DND-41 (cell line): ENCODE measurements around the gene ZFHX3.

Experiments used
- ATAC-seq: fragments of 200-7000 bp; cut with Tn5 transposase; 3 replicates; pipeline ENCODE4 v1.9.1; 2021; ENCODE audit warnings: low read depth; ENCODE audit not compliant: insufficient read depth
- DNase-seq: peaks from one replicate; pipeline ENCODE4 v3.0.0-alpha.2; 2020
- H2AFZ ChIP-seq: 2 replicates; pipeline ENCODE4 v1.6.0; 2012; ENCODE audit warnings: low read depth, low read length
- H3K27ac ChIP-seq: 2 replicates; pipeline ENCODE4 v1.5.1; 2012; ENCODE audit warnings: low read length, inconsistent platforms
- H3K27me3 ChIP-seq: fragments of 200-600 bp; sonication (generic); 2 replicates; pipeline ENCODE4 v1.6.0; 2012; ENCODE audit warnings: low read length, mild to moderate bottlenecking, inconsistent platforms; ENCODE audit not compliant: insufficient read depth, poor library complexity
- H3K36me3 ChIP-seq: 2 replicates; pipeline ENCODE4 v1.5.1; 2012; ENCODE audit warnings: low read length, inconsistent platforms; ENCODE audit not compliant: insufficient read depth
- H3K4me1 ChIP-seq: 2 replicates; pipeline ENCODE4 v1.5.1; 2012; ENCODE audit warnings: mild to moderate bottlenecking, low read length; ENCODE audit not compliant: insufficient read depth
- H3K4me2 ChIP-seq: 2 replicates; pipeline ENCODE4 v1.6.0; 2012; ENCODE audit warnings: mild to moderate bottlenecking, moderate library complexity, low read length, inconsistent platforms; ENCODE audit not compliant: insufficient read depth
- H3K4me3 ChIP-seq, 2 experiments: fragments of 200-600 bp in 1 of 2; shearing (Covaris generic) in 1 of 2; 2 replicates each; pipeline ENCODE4 v1.5.1; 2012 to 2016; ENCODE audit warnings: inconsistent platforms in 2 of 2, low read length in 2 of 2, mild to moderate bottlenecking in 2 of 2, low read depth in 1 of 2, moderate library complexity in 1 of 2
- H3K79me2 ChIP-seq: 2 replicates; pipeline ENCODE4 v1.6.0; 2012; ENCODE audit warnings: low read length, inconsistent platforms; ENCODE audit not compliant: insufficient read depth
- H3K9ac ChIP-seq: 2 replicates; pipeline ENCODE4 v1.6.0; 2012; ENCODE audit warnings: low read depth, mild to moderate bottlenecking, inconsistent platforms, low read length, moderate library complexity
- H3K9me3 ChIP-seq: 2 replicates; pipeline ENCODE4 v1.5.1; 2012; ENCODE audit warnings: low read length, moderate library complexity, mild to moderate bottlenecking, inconsistent platforms; ENCODE audit not compliant: insufficient read depth, severe bottlenecking
- H4K20me1 ChIP-seq: 2 replicates; pipeline ENCODE4 v1.6.0; 2012; ENCODE audit warnings: low read length; ENCODE audit not compliant: insufficient read depth
- EZH2 ChIP-seq: IDR thresholded peaks from 3 replicates; pipeline ENCODE4 v1.6.1; 2012; ENCODE audit warnings: borderline replicate concordance, low read depth, mild to moderate bottlenecking, moderate library complexity, low read length, inconsistent platforms; ENCODE audit not compliant: severe bottlenecking
- TF ChIP-seq, protein P1 (sequence below): IDR thresholded peaks from 2 replicates; pipeline ENCODE4 v1.5.1; 2012; ENCODE audit warnings: borderline replicate concordance, low read length, moderate library complexity, mild to moderate bottlenecking; ENCODE audit not compliant: poor library complexity, severe bottlenecking; ENCODE audit errors: extremely low read depth

The ZFHX3 gene

DNA sequence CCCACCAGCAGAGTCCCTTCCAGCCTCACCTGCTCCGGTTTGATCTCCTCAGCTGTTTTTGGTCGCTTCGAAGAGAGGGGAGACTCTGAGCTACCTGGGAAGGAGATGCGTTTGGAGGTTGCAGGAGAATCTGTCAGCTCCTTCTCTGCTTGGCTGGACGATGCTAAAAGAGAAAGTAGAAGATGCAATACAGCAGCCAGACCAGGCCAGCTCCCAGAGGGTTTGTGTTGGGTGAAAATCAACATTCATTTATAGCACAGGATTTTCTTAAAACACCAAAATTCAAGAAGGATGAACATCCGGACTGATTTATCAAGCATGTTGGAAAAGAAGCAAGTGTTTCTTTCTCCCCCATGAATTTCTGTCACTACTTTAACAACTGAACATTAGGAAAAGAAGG lies 236.1 kb downstream of the ZFHX3 start:
- DNase-seq (no peak), ATAC-seq (no peak)
- H2AFZ ChIP-seq = no peak overlapping the region
- H3K9me3 ChIP-seq = no peaks in the 10 kb centered on the region
- no peak overlapping the region for H3K4me2 ChIP-seq
- H3K36me3 ChIP-seq = peaks cover 8% of the 10 kb centered on the region; the same call in 1 of the 2 replicates
- H3K4me1 ChIP-seq = no peaks in the 10 kb centered on the region
- no peaks in the 10 kb centered on the region for H3K79me2 ChIP-seq
- TF ChIP-seq, protein P1, sequence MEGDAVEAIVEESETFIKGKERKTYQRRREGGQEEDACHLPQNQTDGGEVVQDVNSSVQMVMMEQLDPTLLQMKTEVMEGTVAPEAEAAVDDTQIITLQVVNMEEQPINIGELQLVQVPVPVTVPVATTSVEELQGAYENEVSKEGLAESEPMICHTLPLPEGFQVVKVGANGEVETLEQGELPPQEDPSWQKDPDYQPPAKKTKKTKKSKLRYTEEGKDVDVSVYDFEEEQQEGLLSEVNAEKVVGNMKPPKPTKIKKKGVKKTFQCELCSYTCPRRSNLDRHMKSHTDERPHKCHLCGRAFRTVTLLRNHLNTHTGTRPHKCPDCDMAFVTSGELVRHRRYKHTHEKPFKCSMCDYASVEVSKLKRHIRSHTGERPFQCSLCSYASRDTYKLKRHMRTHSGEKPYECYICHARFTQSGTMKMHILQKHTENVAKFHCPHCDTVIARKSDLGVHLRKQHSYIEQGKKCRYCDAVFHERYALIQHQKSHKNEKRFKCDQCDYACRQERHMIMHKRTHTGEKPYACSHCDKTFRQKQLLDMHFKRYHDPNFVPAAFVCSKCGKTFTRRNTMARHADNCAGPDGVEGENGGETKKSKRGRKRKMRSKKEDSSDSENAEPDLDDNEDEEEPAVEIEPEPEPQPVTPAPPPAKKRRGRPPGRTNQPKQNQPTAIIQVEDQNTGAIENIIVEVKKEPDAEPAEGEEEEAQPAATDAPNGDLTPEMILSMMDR = no peak
- no peak for TF ChIP-seq EZH2
- H3K27ac ChIP-seq = no peak overlapping the region
- no peak overlapping the region for H3K9ac ChIP-seq
- H3K4me3 ChIP-seq = no peak overlapping the region
- no peaks in the 10 kb centered on the region for H4K20me1 ChIP-seq
- H3K27me3 ChIP-seq = no peaks in the 10 kb centered on the region

DNA sequence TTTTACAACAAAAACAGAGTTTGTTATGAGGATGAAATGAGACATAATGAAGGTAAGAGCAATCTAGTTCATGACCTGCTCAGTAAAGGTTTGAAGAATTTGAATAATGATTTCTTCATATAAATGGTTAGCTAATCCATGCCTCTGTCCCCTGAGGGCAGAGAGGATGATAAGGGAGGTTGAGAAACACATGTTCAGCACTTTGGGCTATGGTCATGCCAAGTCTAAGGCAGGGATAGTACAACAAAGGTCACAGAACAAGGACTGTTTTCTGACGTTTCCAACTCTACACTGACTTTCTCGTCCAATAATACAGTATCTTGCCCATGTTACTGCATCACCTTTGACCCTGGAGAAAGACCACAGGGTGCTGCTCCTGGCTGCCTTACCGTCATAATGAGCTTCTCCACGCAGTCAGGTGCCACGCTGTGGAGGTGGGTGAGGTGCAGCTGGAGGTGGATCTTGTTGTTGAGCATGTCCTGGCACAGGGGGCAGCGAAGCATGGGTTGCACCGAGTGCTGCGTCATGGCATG lies 236.7 kb downstream of the ZFHX3 start:
- no peak for DNase-seq
- no peak for ATAC-seq
- no peaks in the 10 kb centered on the region for H4K20me1 ChIP-seq

DNA sequence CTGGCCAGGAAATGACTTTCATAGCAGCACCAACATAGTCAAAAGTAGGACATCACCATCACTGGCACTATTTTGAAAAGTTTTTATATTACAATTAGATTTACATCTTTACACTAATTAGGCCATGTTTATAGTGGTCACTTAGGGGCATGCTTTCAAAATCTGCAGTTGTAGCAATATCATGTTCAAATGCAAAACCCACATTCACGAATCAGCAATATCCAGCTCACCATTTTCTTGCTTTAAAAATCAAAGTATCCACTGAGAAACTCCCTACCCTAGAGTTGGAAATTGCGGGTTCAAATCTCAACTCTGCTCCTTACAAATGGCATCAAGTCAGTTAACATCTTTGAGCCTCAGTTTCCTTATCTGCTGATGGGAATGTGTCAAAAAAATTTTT lies 237.4 kb downstream of the ZFHX3 start:
- no peak for DNase-seq
- H3K36me3 ChIP-seq = peaks cover 8% of the 10 kb centered on the region; the same call in 1 of the 2 replicates
- no peaks in the 10 kb centered on the region for H3K79me2 ChIP-seq
- ATAC-seq = no peak
- no peaks in the 10 kb centered on the region for H3K9me3 ChIP-seq
- H3K4me3 ChIP-seq = no peak overlapping the region
- no peaks in the 10 kb centered on the region for H4K20me1 ChIP-seq
- H2AFZ ChIP-seq = no peak overlapping the region
- no peak overlapping the region for H3K4me2 ChIP-seq
- TF ChIP-seq, protein P1 = no peak
- no peak for TF ChIP-seq EZH2
- no peak overlapping the region for H3K9ac ChIP-seq
- no peak overlapping the region for H3K27ac ChIP-seq
- no peaks in the 10 kb centered on the region for H3K4me1 ChIP-seq
- H3K27me3 ChIP-seq = no peaks in the 10 kb centered on the region

More for the DNA sequence above, 236.7 kb downstream of the ZFHX3 start:
- H3K27ac ChIP-seq = no peak overlapping the region
- no peak overlapping the region for H3K4me2 ChIP-seq
- H3K79me2 ChIP-seq = no peaks in the 10 kb centered on the region
- no peak overlapping the region for H3K4me3 ChIP-seq
- H3K27me3 ChIP-seq = no peaks in the 10 kb centered on the region
- H3K9me3 ChIP-seq = no peaks in the 10 kb centered on the region
- TF ChIP-seq, protein P1 = no peak
- no peak for TF ChIP-seq EZH2
- no peak overlapping the region for H3K9ac ChIP-seq
- no peaks in the 10 kb centered on the region for H3K4me1 ChIP-seq
- H2AFZ ChIP-seq = no peak overlapping the region
- H3K36me3 ChIP-seq = peaks cover 8% of the 10 kb centered on the region; the same call in 1 of the 2 replicates

GRCh38 chr16:72809446-72809845 lies 238.5 kb downstream of the ZFHX3 start:
- Histone ChIP-seq H3K27me3 (no peaks in the 10 kb centered on the region), H3K79me2 (no peaks in the 10 kb centered on the region), H3K27ac (no peak overlapping the region), H3K4me2 (no peak overlapping the region), H4K20me1 (no peaks in the 10 kb centered on the region), H2AFZ (no peak overlapping the region), H3K9ac (no peak overlapping the region), H3K9me3 (no peaks in the 10 kb centered on the region), H3K4me3 (no peak overlapping the region), H3K36me3 (peaks cover 8% of the 10 kb centered on the region; the same call in 1 of the 2 replicates), H3K4me1 (no peaks in the 10 kb centered on the region)
- ATAC-seq = no peak
- no peak for DNase-seq
- no peak for TF ChIP-seq EZH2
- TF ChIP-seq, protein P1 = no peak
